ENCODE data around the gene CHP2. TPM values are rescaled to one million over a fixed set of nuclear protein-coding genes. Genes with fewer than 3 reads are reported as not detected.
A peak's percentile ranks its signal among the peaks of the same experiment; 100 is the strongest.

Gene CHP2
- total RNA-seq = under 1 TPM in 2 of 4 donors, not detected in 2; 0.09 to 0.38 TPM

- TF ChIP-seq CTCF (IDR thresholded peaks at IDR 0.05) (no peak), POLR2A (IDR thresholded peaks at IDR 0.05) (no peak)
- H3K36me3 ChIP-seq = no peaks in the 10 kb centered on the region
- peak within 1 kb of the TSS; percentile 12 to 60 (median 32) for H3K4me3 ChIP-seq
- 13% methylated on average over 14 of the region's 80 CpGs; no CpG with 5 or more reads in 1 of the 2 donors for WGBS, 2 donors
- peaks cover 8 to 70% (median 11%) of the 10 kb centered on the region in 4 donors for H3K27me3 ChIP-seq
- no peak for DNase-seq
- H3K27ac ChIP-seq = no peak within 1 kb of the TSS
- intact Hi-C loops (cut with DNase I) = no loop called here
- H3K9me3 ChIP-seq = no peaks in the 10 kb centered on the region
- peaks cover 7 to 11% (median 11%) of the 10 kb centered on the region in 3 donors for H3K4me1 ChIP-seq
Observed at GRCh38 chr16:23754594-23755483, at the start of gene CHP2. Gene CHP2, plus strand, starts transcription at chr16:23755026. Its CDS starts 24 bp downstream, at chr16:23755050.

GRCh38 chr16:23705517-23705902 lies 49.3 kb upstream of the CHP2 start:
- TF ChIP-seq CTCF (IDR thresholded peaks at IDR 0.05) (no peak), POLR2A (IDR thresholded peaks at IDR 0.05) (no peak)
- 76 to 94% methylated on average over 2 of the region's 2 CpGs for WGBS, 2 donors
- Histone ChIP-seq H3K27me3 (peaks cover 0 to 20% (median 0%) of the 10 kb centered on the region in 4 donors), H3K4me3 (no peak overlapping the region), H3K36me3 (no peaks in the 10 kb centered on the region), H3K4me1 (no peaks in the 10 kb centered on the region), H3K27ac (no peak overlapping the region), H3K9me3 (peaks cover 0 to 16% (median 12%) of the 10 kb centered on the region in 3 donors)
- no peak for DNase-seq
- intact Hi-C loops (cut with DNase I) = no loop called here

GRCh38 chr16:23706439-23706838 lies 48.4 kb upstream of the CHP2 start:
- no peaks in the 10 kb centered on the region for H3K36me3 ChIP-seq
- WGBS, 2 donors = 70 to 83% methylated on average over 1 to 3 of the region's 4 CpGs

GRCh38 chr16:23709536-23709935 lies 45.3 kb upstream of the CHP2 start:
- intact Hi-C loops (cut with DNase I) = no loop called here

More at GRCh38 chr16:23706439-23706838, 48.4 kb upstream of the CHP2 start:
- Histone ChIP-seq H3K4me1 (no peaks in the 10 kb centered on the region), H3K4me3 (no peak overlapping the region), H3K9me3 (peaks cover 0 to 16% (median 12%) of the 10 kb centered on the region in 3 donors), H3K27me3 (peaks cover 0 to 23% (median 0%) of the 10 kb centered on the region in 4 donors), H3K27ac (no peak overlapping the region)
- no peak for DNase-seq
- TF ChIP-seq POLR2A (IDR thresholded peaks at IDR 0.05) (no peak), CTCF (IDR thresholded peaks at IDR 0.05) (no peak)
- intact Hi-C loops (cut with DNase I) = no loop called here

More at GRCh38 chr16:23709536-23709935, 45.3 kb upstream of the CHP2 start:
- Histone ChIP-seq H3K27ac (no peak overlapping the region), H3K9me3 (peaks cover 0 to 16% (median 8%) of the 10 kb centered on the region in 3 donors), H3K36me3 (no peaks in the 10 kb centered on the region), H3K4me1 (peaks cover 0 to 15% (median 0%) of the 10 kb centered on the region in 3 donors), H3K4me3 (no peak overlapping the region), H3K27me3 (peaks cover 0 to 53% (median 4%) of the 10 kb centered on the region in 4 donors)
- no peak for TF ChIP-seq POLR2A (IDR thresholded peaks at IDR 0.05)
- no peak for TF ChIP-seq CTCF (IDR thresholded peaks at IDR 0.05)
- no peak for DNase-seq

Data from esophagus squamous epithelium (tissue), 5 donors.